T-helper 17 cell (primary cell): Measurements from ENCODE around the gene ACOT7. TPM values are rescaled to one million over a fixed set of nuclear protein-coding genes. Genes with fewer than 3 reads are reported as not detected.

Experiments
- ATAC-seq: fragments of 150-1000 bp; cut with Tn5 transposase; 2 replicates; pipeline ENCODE4 v1.10.0; 2021; ENCODE audit warnings: mild to moderate bottlenecking, moderate library complexity
- DNase-seq, 3 donors: peaks; one replicate each; pipeline versions ENCODE4 v3.0.0 to v3.0.0-alpha.2; 2020 to 2021
- H3K9me3 ChIP-seq: one replicate; pipeline ENCODE4 v1.7.0; 2013; ENCODE audit warnings: low read length, mild to moderate bottlenecking; ENCODE audit not compliant: control insufficient read depth, poor library complexity, severe bottlenecking
- H3K27ac Mint-ChIP-seq: one replicate; pipeline ENCODE4 v1.8.0; 2022; ENCODE audit warnings: mild to moderate bottlenecking, moderate library complexity, mixed read lengths
- H3K27me3 Mint-ChIP-seq: one replicate; pipeline ENCODE4 v1.8.0; 2022; ENCODE audit warnings: mixed read lengths
- H3K36me3 Mint-ChIP-seq: one replicate; pipeline ENCODE4 v1.8.0; 2022; ENCODE audit warnings: low read depth, mixed read lengths
- H3K4me1 Mint-ChIP-seq: one replicate; pipeline ENCODE4 v1.8.0; 2022; ENCODE audit warnings: mild to moderate bottlenecking, mixed read lengths
- H3K4me3 Mint-ChIP-seq: one replicate; pipeline ENCODE4 v1.8.0; 2022; ENCODE audit warnings: mild to moderate bottlenecking, moderate library complexity, mixed read lengths
- total RNA-seq, 4 donors: library from RNA in 2 of 4; stranded (reverse) in 2 of 4; gene quantifications; one replicate each; pipeline ENCODE4 v1.2.3 and lab custom pipeline; 2022 to 2026

The ACOT7 gene
- total RNA-seq, 2 donors from 2014 or later: 4.9 to 7.1 TPM

DNA sequence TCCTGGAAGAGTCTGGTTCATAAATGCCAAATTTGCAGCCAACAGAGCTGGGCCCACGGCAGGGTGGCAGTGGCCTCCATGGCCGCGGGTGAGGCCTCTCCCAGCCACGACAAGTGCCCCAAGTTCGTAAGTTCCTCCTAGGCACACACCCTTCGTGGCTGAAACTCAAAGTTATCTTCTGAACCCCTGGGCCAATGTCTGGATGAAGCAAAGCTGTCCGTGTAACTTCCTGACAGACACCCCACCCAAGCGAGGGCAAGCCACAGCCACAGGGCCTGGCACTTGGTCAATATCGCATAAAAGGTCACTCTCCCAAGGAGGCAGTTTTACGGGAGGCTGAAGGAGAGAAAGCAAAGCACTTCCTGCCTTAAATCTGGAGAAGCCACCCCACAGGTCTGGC lies 104.9 kb downstream of the ACOT7 start:
- no peaks in the 10 kb centered on the region for H3K9me3 ChIP-seq
- H3K36me3 Mint-ChIP-seq: no peaks in the 10 kb centered on the region
- H3K4me1 Mint-ChIP-seq: no peaks in the 10 kb centered on the region
- DNase-seq (no peak), ATAC-seq (no peak)
- no peaks in the 10 kb centered on the region for H3K27me3 Mint-ChIP-seq
- H3K27ac Mint-ChIP-seq: no peak overlapping the region
- H3K4me3 Mint-ChIP-seq: no peak overlapping the region

DNA sequence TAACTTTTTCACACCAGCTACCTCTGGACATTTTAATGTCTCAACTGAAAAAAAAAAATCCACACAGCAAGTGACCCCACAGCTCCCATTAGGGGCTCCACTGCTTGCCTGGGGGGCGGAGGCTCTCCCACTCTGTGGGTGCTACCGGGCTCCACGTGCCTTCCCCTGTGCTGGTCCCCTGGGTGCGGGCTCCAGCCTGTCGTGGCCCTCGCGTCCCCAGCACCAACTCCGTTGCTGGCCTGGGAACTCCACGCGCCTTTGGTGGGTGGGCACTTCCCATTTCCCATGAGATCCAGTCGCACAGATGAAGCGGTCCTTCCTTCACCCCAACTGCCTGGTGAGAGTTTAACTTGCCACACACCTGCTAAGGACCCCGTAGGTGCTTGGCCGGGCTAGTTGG lies 105.5 kb downstream of the ACOT7 start:
- Mint-ChIP-seq H3K4me1 (no peaks in the 10 kb centered on the region), H3K27me3 (no peaks in the 10 kb centered on the region), H3K27ac (no peak overlapping the region), H3K36me3 (no peaks in the 10 kb centered on the region), H3K4me3 (no peak overlapping the region)
- ATAC-seq (no peak), DNase-seq (no peak)
- H3K9me3 ChIP-seq: no peaks in the 10 kb centered on the region

DNA sequence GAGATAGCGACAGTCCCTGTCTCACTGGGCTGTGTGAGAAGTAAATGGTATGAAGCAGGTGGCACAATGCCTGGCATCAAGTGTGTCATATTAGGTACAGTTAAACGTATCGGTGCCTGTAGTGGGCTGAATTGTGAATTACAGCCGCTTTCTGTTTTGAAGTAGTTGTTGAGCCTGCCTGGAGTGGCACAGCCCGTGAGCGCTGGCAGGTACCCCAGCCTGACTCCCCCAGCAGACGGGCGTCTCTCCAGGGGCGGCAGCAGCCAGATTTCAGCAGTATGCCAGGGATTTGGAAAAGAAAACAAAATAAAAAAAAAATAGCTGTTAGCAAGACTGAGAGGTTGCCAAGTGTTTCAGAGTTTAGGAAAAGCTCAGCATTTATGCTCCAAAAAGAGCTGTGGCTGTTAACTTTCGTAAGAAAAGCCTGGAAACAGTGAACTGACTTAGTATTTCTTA lies 106.1 kb downstream of the ACOT7 start:
- DNase-seq: no peak
- H3K9me3 ChIP-seq: no peaks in the 10 kb centered on the region
- Mint-ChIP-seq H3K27ac (no peak overlapping the region), H3K4me1 (no peaks in the 10 kb centered on the region), H3K27me3 (no peaks in the 10 kb centered on the region), H3K36me3 (no peaks in the 10 kb centered on the region), H3K4me3 (no peak overlapping the region)
- ATAC-seq: no peak

DNA sequence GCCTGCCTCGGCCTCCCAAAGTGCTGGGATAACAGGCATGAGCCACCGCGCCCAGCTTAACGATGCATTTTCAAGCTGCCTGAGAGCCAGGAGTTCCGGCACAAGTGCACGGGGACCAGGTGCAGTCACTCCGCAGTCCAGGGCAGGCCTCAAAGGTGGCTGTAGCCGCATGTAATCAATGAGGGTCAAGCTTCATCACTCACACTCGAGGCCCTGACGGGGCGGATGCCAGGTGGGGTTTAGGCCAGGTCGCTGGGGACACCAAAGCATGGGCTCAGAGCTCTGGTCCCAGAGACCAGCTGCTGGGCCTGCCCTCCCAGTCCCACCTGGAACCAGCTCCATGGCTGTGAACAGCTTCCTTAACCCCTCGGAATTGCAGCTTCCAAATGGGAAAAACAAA lies 106.5 kb downstream of the ACOT7 start:
- H3K4me1 Mint-ChIP-seq: no peaks in the 10 kb centered on the region
- H3K27ac Mint-ChIP-seq: no peak overlapping the region
- H3K9me3 ChIP-seq: no peaks in the 10 kb centered on the region
- no peaks in the 10 kb centered on the region for H3K27me3 Mint-ChIP-seq
- no peaks in the 10 kb centered on the region for H3K36me3 Mint-ChIP-seq
- no peak overlapping the region for H3K4me3 Mint-ChIP-seq
- ATAC-seq (no peak), DNase-seq (no peak)

DNA sequence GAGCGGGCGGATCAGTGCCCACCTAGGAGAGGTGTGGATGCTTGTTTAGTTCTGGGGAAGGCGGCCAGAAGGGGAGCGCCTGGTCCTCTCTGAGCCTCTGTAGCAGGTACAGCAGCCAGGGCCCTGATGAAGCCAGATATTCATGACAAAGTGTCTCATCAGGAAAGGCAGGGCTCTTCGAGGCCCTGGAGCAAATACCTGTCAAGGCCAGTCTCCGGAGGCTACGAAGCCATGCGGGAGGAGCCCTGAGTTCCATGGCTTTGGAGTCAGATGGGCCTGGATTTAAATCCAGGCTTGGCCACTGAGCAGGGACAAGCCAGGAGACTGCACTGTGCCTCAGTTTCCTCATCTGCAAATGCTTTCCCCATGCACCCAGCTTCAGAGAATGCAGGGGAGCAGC lies 107.3 kb downstream of the ACOT7 start:
- H3K27me3 Mint-ChIP-seq: no peaks in the 10 kb centered on the region
- H3K4me3 Mint-ChIP-seq: no peak overlapping the region
- no peaks in the 10 kb centered on the region for H3K36me3 Mint-ChIP-seq
- no peaks in the 10 kb centered on the region for H3K4me1 Mint-ChIP-seq
- DNase-seq: no peak
- H3K27ac Mint-ChIP-seq: no peak overlapping the region
- H3K9me3 ChIP-seq: no peaks in the 10 kb centered on the region
- no peak for ATAC-seq

- no peaks in the 10 kb centered on the region for H3K4me1 Mint-ChIP-seq
- no peak overlapping the region for H3K4me3 Mint-ChIP-seq
- no peak overlapping the region for H3K27ac Mint-ChIP-seq
- H3K27me3 Mint-ChIP-seq: no peaks in the 10 kb centered on the region
- DNase-seq (no peak), ATAC-seq (no peak)
- H3K36me3 Mint-ChIP-seq: no peaks in the 10 kb centered on the region
- H3K9me3 ChIP-seq: no peaks in the 10 kb centered on the region
Observed at GRCh38 chr1:6285336-6285735, 108.2 kb downstream of the ACOT7 start.

DNA sequence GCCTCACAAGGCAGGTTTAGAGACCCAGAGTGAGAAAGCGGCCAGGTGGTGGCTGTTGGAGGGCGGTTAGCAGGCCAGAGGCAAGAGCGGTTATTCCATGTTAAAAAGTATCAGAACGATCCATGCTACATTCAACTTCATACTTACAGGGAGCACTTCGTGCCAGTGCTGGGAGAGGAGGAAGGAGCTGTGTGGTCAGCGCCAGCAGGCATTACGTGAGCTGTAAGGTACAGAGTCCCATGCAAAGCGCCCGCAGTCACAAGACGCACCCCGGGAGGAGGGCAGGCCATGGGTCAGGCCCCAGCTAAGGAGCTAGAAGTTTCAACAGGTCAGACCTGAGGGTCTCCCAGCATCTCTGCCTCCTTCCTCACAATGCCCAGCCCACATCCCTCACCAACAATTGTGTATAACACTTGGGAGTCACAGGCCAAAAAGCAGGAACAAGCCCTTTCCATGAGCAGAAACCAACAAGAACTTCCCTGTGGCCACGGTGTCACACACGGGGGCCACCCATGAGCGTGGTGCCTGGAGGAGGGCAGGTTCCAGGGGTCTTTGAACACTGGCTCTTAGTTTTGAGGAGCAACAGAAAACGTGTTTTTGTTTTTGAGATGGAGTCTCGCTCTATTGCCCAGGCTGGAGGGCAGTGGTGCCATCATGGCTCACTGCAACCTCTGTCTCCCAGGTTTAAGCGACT lies 110.8 kb downstream of the ACOT7 start:
- ATAC-seq (no peak), DNase-seq (no peak)
- no peaks in the 10 kb centered on the region for H3K27me3 Mint-ChIP-seq
- no peak overlapping the region for H3K4me3 Mint-ChIP-seq
- H3K27ac Mint-ChIP-seq: no peak overlapping the region
- H3K36me3 Mint-ChIP-seq: peaks cover 6% of the 10 kb centered on the region
- no peaks in the 10 kb centered on the region for H3K9me3 ChIP-seq
- no peaks in the 10 kb centered on the region for H3K4me1 Mint-ChIP-seq

DNA sequence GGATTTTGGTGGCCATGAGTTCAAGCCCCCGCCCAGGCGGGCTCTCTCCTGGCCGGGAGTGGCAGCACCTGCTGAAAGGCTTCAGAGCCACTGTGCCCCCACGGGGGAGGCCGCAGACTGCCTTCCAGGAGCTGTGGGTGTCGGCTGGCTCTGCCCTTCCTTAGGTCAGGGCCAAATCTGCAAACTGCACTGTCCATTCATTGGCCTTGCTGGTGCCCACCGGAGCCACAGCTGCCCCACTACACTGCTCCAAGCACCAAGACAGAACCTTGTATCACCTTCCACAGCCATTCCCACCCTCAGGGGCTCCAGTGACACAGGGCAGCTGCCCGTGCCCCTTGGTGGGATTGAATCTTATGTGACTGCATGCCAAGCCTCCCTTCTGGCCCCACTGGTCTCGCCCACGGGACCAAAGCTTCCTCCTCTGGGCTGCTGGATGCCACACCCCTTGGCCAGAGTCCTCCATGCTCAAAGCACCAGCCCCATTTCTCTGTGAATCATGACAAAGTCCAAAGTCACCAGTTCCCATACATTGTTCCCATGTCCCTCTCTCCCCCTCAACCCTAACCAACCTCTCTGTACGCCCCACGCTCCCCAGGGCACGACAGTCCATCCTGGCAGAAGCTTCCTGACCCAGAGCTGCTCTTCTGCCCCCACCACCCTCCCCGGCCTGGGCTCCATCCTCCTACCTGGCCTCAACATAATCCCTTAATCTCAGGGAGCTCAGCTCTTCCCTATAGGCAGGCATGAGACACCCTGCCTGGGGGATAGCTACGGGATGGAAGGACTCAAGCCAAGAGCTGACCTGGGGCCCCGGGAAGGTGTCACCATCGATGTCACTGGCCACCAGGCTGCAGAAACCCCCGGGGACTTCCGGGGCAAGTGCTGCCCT lies 111.8 kb downstream of the ACOT7 start:
- H3K4me3 Mint-ChIP-seq: no peak overlapping the region
- no peaks in the 10 kb centered on the region for H3K27me3 Mint-ChIP-seq
- H3K9me3 ChIP-seq: no peaks in the 10 kb centered on the region
- H3K27ac Mint-ChIP-seq: peak overlapping the region; percentile 37
- H3K4me1 Mint-ChIP-seq: peaks cover 2% of the 10 kb centered on the region
- ATAC-seq: no peak
- peaks cover 6% of the 10 kb centered on the region for H3K36me3 Mint-ChIP-seq
- no peak for DNase-seq

DNA sequence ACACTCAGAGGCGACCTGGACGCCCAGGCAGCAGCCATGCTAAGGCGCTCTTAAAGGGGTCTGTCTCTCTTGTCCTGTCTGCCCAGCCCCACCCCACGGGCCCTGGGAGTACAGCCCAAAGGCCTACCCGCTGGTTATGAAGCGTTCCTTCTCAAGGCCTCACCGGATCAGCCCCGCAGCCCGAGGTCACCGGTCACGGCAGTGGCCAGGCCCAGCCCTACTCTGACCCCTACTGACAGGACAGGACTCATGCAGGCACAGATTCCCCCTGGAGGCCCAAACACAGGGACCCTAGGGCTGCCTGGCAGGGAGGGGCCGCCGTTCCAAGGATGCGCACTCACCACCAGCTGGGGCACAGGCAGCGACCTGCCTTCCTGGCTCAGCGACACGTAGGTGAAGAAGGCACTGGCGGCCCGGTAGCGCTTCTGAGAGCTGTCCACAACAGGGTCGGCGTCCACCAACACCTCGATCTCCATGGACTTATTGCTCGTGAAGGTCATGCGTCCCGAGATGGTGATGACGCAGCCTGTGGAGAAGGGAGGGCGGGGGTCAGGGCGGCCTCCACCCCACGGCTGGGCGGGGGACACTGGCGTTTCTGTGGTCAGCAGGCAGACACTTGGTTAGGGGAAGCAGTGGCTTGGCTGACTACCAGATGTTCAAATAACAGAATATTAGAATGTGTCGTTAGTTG lies 112.7 kb downstream of the ACOT7 start:
- ATAC-seq (no peak), DNase-seq (no peak)
- Mint-ChIP-seq H3K27me3 (no peaks in the 10 kb centered on the region), H3K4me3 (no peak overlapping the region), H3K27ac (no peak overlapping the region), H3K4me1 (peaks cover 2% of the 10 kb centered on the region), H3K36me3 (peaks cover 6% of the 10 kb centered on the region)
- H3K9me3 ChIP-seq: no peaks in the 10 kb centered on the region

- no peak overlapping the region for H3K27ac Mint-ChIP-seq
- no peak overlapping the region for H3K4me3 Mint-ChIP-seq
- no peaks in the 10 kb centered on the region for H3K27me3 Mint-ChIP-seq
- no peaks in the 10 kb centered on the region for H3K9me3 ChIP-seq
- peaks cover 2% of the 10 kb centered on the region for H3K4me1 Mint-ChIP-seq
- DNase-seq: no peak
- ATAC-seq: no peak
- H3K36me3 Mint-ChIP-seq: peaks cover 6% of the 10 kb centered on the region
Observed at GRCh38 chr1:6279613-6280383, 113.8 kb downstream of the ACOT7 start.

DNA sequence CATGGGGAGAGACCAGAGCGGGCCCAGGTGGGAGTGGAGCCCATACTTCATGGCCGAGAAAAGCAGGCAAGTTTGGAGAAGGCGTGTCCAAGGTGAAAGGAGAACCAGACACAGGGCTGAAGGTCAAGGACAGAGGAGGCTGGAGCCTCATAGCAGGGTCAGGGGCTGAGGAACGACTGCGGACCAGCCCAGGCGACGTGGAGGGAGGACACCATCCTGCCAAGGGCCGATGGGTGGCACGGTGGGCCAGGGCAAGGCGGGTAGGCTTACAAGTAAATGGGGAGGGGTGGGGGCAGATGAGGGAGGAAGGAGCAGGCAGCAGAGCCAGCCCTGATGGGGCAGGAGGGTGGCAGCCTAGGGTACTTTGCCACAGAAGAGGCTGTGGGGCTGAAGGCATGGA lies 114.5 kb downstream of the ACOT7 start:
- Mint-ChIP-seq H3K4me3 (no peak overlapping the region), H3K27ac (no peak overlapping the region), H3K27me3 (no peaks in the 10 kb centered on the region), H3K36me3 (peaks cover 6% of the 10 kb centered on the region), H3K4me1 (peaks cover 2% of the 10 kb centered on the region)
- no peak for ATAC-seq
- no peaks in the 10 kb centered on the region for H3K9me3 ChIP-seq
- no peak for DNase-seq

GRCh38 chr1:6278263-6278662 lies 115.3 kb downstream of the ACOT7 start:
- no peaks in the 10 kb centered on the region for H3K27me3 Mint-ChIP-seq
- ATAC-seq: no peak
- no peak overlapping the region for H3K27ac Mint-ChIP-seq
- H3K36me3 Mint-ChIP-seq: peaks cover 6% of the 10 kb centered on the region
- no peak overlapping the region for H3K4me3 Mint-ChIP-seq
- H3K9me3 ChIP-seq: no peaks in the 10 kb centered on the region
- no peak for DNase-seq
- peaks cover 2% of the 10 kb centered on the region for H3K4me1 Mint-ChIP-seq
